GM12878 (cell line): ENCODE results near the gene SEMA3D. TPM values are rescaled to one million over a fixed set of nuclear protein-coding genes. Genes with fewer than 3 reads are reported as not detected.

ENCODE experiments used
- ATAC-seq: fragments of 200-7000 bp; cut with Tn5 transposase; 3 replicates; pipeline ENCODE4 v1.9.1; 2020; ENCODE audit warnings: mild to moderate bottlenecking, moderate library complexity
- BruUV-seq: library from RNA; stranded (reverse); fragments of 400-500 nt; replicated peaks from 2 replicates; lab custom pipeline; 2021; lab: Mats Ljungman, UMichigan
- CTCF ChIA-PET: fragments of 300-600 bp; sonication (Branson Sonifier 250); formaldehyde crosslinking; extraction: SDS; loops from one replicate; lab custom pipeline; 2021; ENCODE audit warnings: inconsistent platforms; lab: Yijun Ruan, JAX
- POLR2A ChIA-PET: fragments of 350-600 bp; formaldehyde crosslinking; extraction: SDS; loops from one replicate; lab custom pipeline; 2021; ENCODE audit warnings: inconsistent platforms; lab: Charles Lee
- RAD21 ChIA-PET: fragments of 300-600 bp; sonication (Branson Sonifier 250); formaldehyde crosslinking; loops from one replicate; lab custom pipeline; 2023; ENCODE audit warnings: antibody characterized with exemption; ENCODE audit not compliant: unreplicated experiment; lab: Charles Lee
- SMC1A ChIA-PET: fragments of 300-600 bp; sonication (Branson Sonifier 250); formaldehyde crosslinking; loops from one replicate; lab custom pipeline; 2023; ENCODE audit not compliant: unreplicated experiment, uncharacterized antibody; lab: Charles Lee
- DNase-seq: peaks from one replicate; pipeline ENCODE4 v3.0.0-alpha.2; 2011; ENCODE audit warnings: low read depth, low spot score
- FAIRE-seq: peaks from 3 replicates; lab custom pipeline; 2011; peaks lifted over from hg19 to GRCh38; lab: Jason Lieb, UNC
- H2AFZ ChIP-seq: 2 replicates; pipeline ENCODE4 v1.6.0; 2011; ENCODE audit warnings: low read depth, low read length, control low read depth; ENCODE audit not compliant: control insufficient read depth
- H3K27ac ChIP-seq: 2 replicates; pipeline ENCODE4 v1.5.1; 2011; ENCODE audit warnings: control low read depth; ENCODE audit not compliant: control insufficient read depth, insufficient read depth
- H3K27me3 ChIP-seq, 2 experiments: replicated peaks in 1 of 2; 2 replicates each; pipeline versions ENCODE4 v1.6.0 to v1.6.1; 2011; ENCODE audit warnings: low read length in 1 of 2; ENCODE audit not compliant: control insufficient read depth in 2 of 2, insufficient read depth in 2 of 2
- H3K36me3 ChIP-seq, 2 experiments: 2 replicates each; pipeline ENCODE4 v1.5.1; 2011; ENCODE audit warnings: low read length in 1 of 2; ENCODE audit not compliant: control insufficient read depth in 2 of 2, insufficient read depth in 2 of 2
- H3K4me1 ChIP-seq: 2 replicates; pipeline ENCODE4 v1.6.1; 2011; ENCODE audit warnings: mild to moderate bottlenecking, low read length, moderate library complexity, mixed read lengths; ENCODE audit not compliant: control insufficient read depth, insufficient read depth
- H3K4me2 ChIP-seq: 2 replicates; pipeline ENCODE4 v1.6.0; 2011; ENCODE audit warnings: control low read depth; ENCODE audit not compliant: control insufficient read depth, insufficient read depth
- H3K4me3 ChIP-seq: fragments of 200-600 bp; sonication (generic); 2 replicates; pipeline ENCODE4 v1.5.1; 2016
- H3K79me2 ChIP-seq: 2 replicates; pipeline ENCODE4 v1.6.0; 2011; ENCODE audit warnings: low read length; ENCODE audit not compliant: control insufficient read depth, insufficient read depth
- H3K9ac ChIP-seq: 2 replicates; pipeline ENCODE4 v1.8.0; 2011; ENCODE audit warnings: low read length, control low read depth, mixed read lengths; ENCODE audit not compliant: control insufficient read depth, insufficient read depth
- H3K9me3 ChIP-seq: replicated peaks from 3 replicates; pipeline ENCODE4 v1.5.1; 2011; ENCODE audit warnings: mild to moderate bottlenecking, low read length; ENCODE audit not compliant: control insufficient read depth, insufficient read depth
- H4K20me1 ChIP-seq: 2 replicates; pipeline ENCODE4 v1.6.0; 2011; ENCODE audit not compliant: control insufficient read depth, insufficient read depth
- CEBPB ChIP-seq, 2 experiments: fragments of 150-350 bp in 1 of 2; IDR thresholded peaks; 2 replicates each; pipeline ENCODE4 v1.6.1; 2012 to 2014; ENCODE audit warnings: low read depth in 2 of 2, low read length in 2 of 2, borderline replicate concordance in 1 of 2, inconsistent platforms in 1 of 2
- CREM ChIP-seq: IDR thresholded peaks from 2 replicates; pipeline ENCODE4 v1.6.1; 2014; ENCODE audit warnings: antibody characterized with exemption, low read depth
- HSF1 ChIP-seq: fragments of 150-350 bp; IDR thresholded peaks from 2 replicates; pipeline ENCODE4 v1.6.1; 2014; ENCODE audit warnings: mild to moderate bottlenecking, low read depth, low read length
- NBN ChIP-seq: fragments of 450-650 bp; IDR thresholded peaks from 2 replicates; pipeline ENCODE4 v1.6.1; 2016
- NFYA ChIP-seq: IDR thresholded peaks from 2 replicates; pipeline ENCODE4 v1.6.1; 2011; ENCODE audit warnings: low read depth, mild to moderate bottlenecking, low read length, improper control_type of control experiment, borderline replicate concordance
- NFYB ChIP-seq: IDR thresholded peaks from 2 replicates; pipeline ENCODE4 v1.6.1; 2011; ENCODE audit warnings: low read depth, mild to moderate bottlenecking, low read length, improper control_type of control experiment, moderate library complexity; ENCODE audit not compliant: insufficient read depth
- PAX8 ChIP-seq: fragments of 450-650 bp; IDR thresholded peaks from 2 replicates; pipeline ENCODE4 v1.6.1; 2017; ENCODE audit warnings: mild to moderate bottlenecking, moderate library complexity
- RAD51 ChIP-seq: fragments of 450-650 bp; IDR thresholded peaks from 2 replicates; pipeline ENCODE4 v1.6.1; 2016; ENCODE audit warnings: moderate library complexity, mild to moderate bottlenecking, inconsistent platforms
- SMAD1 ChIP-seq: fragments of 450-650 bp; IDR thresholded peaks from 2 replicates; pipeline ENCODE4 v1.6.1; 2018; ENCODE audit warnings: mild to moderate bottlenecking, low read depth; ENCODE audit not compliant: partially characterized antibody
- SMARCA5 ChIP-seq: fragments of 450-650 bp; IDR thresholded peaks from 2 replicates; pipeline ENCODE4 v1.6.1; 2017; ENCODE audit warnings: mild to moderate bottlenecking
- SMC3 ChIP-seq: IDR thresholded peaks from 2 replicates; pipeline ENCODE4 v1.6.1; 2011; ENCODE audit warnings: low read length, improper control_type of control experiment, borderline replicate concordance
- SUPT20H ChIP-seq: IDR thresholded peaks from 2 replicates; pipeline ENCODE4 v1.6.1; 2011; ENCODE audit warnings: low read depth, mild to moderate bottlenecking, low read length, moderate library complexity, borderline replicate concordance; ENCODE audit not compliant: control insufficient read depth
- WGBS: methylation state at CpG from one replicate; pipeline ENCODE4 v1.1.6; 2016; ENCODE audit warnings: low lambda C conversion rate; ENCODE audit not compliant: insufficient replicate concordance, insufficient coverage; ENCODE audit errors: missing lambda C conversion rate; 5-methylcytosine and 5-hydroxymethylcytosine counted together
- in situ Hi-C: fragments of 300-500 bp; cut with MboI; formaldehyde crosslinking; loops from 9 replicates; pipeline ENCODE4 v1.14.3; 2018; ENCODE audit warnings: mixed read lengths
- intact Hi-C: fragments of 100-400 bp; cut with micrococcal nuclease; formaldehyde crosslinking; loops from one replicate; pipeline ENCODE4 v1.14.2; 2022; ENCODE audit not compliant: unreplicated experiment
- polyA plus RNA-seq, 11 experiments: library from polyadenylated mRNA; depleted of rRNA in 4 of 11; unstranded in 6 of 11; stranded (reverse) in 5 of 11; fragments of >200 nt; fragmentation: Nextera tagmentation in 4 of 11; fragmentation: Illumina TruSeq in 1 of 11; extraction: Ambion mirVana in 4 of 11; extraction: Trizol in 1 of 11; gene quantifications; 1 replicate in 1 of 11; 2 replicates in 10 of 11; pipeline versions ENCODE4 v1.2.1 to v1.2.3, GENCODE V29; 2011 to 2016; ENCODE audit warnings: inconsistent platforms in 2 of 11, missing spikeins in 2 of 11, low read depth in 1 of 11
- total RNA-seq, 4 experiments: library from RNA; depleted of rRNA in 3 of 4; stranded (reverse); fragments of >200 nt in 3 of 4; fragmentation: Illumina TruSeq in 1 of 4; extraction: Trizol in 1 of 4; gene quantifications; 2 replicates each; pipeline versions ENCODE4 v1.2.1 to v1.2.3, GENCODE V29; 2013 to 2021

SEMA3D gene
- total and polyA plus RNA-seq, 10 of the 15 experiments (the other 5 are each of a cell fraction or from before 2014, with no cell fraction given): 0.04 TPM; not detected in 9

DNA sequence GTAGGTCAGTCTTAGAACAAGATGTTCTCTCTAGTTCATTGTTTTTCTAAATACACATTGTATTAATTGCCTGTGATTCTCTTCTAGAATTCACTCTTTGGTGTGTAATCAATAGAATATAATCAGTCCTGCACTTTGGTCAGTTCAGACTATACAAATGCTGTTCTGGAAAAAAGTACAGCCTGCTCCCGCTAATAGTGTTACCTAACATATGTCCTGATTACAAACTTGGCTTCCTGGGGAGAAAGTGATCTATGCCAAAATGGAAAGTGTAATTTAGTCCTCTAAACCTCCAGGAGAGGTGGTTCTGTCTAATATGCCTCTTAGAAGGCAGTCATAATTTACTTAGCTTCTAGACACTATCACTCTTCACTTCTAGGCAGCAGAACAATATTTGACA lies 215.5 kb downstream of the SEMA3D start:
- TF ChIP-seq RAD51 (no peak), CEBPB (IDR thresholded peaks at IDR 0.05; ENCODE audit: borderline replicate concordance in 1 of 2, low read depth in 2 of 2, low read length in 2 of 2) (no peak), SMC3 (no peak), NFYA (no peak), HSF1 (no peak), NFYB (no peak), SUPT20H (no peak), SMARCA5 (no peak), NBN (no peak), CREM (no peak), SMAD1 (no peak), PAX8 (no peak)
- TF ChIP-seq, all 136 proteins: peak for 0
- Histone ChIP-seq H3K9ac (no peak overlapping the region), H3K4me3 (no peak overlapping the region), H3K4me1 (no peaks in the 10 kb centered on the region), H3K36me3 (no peaks in the 10 kb centered on the region), H3K79me2 (no peaks in the 10 kb centered on the region), H3K9me3 (no peaks in the 10 kb centered on the region), H4K20me1 (no peaks in the 10 kb centered on the region), H3K27me3 (no peaks in the 10 kb centered on the region), H3K27ac (no peak overlapping the region), H3K4me2 (no peak overlapping the region), H2AFZ (no peak overlapping the region)
- ATAC-seq: no peak
- ChIA-PET RAD21 (no interaction called here), POLR2A (no interaction called here), SMC1A (no interaction called here), CTCF (no interaction called here)
- intact Hi-C loops: no loop called here
- no peak for DNase-seq
- BruUV-seq: no TSS peak
- 30% methylated on average over 1 of the region's 1 CpG for WGBS
- FAIRE-seq: no peak
- in situ Hi-C loops: no loop called here
